ENCODE data around the gene APOM. TPM values are rescaled to one million over a fixed set of nuclear protein-coding genes. Genes with fewer than 3 reads are reported as not detected.
A peak's percentile ranks its signal among the peaks of the same experiment; 100 is the strongest.

APOM gene
- total RNA-seq, 1 donor: 3.8 TPM

- no peak for DNase-seq (ENCODE audit: low read depth in 2 of 3, low spot score in 2 of 3)
Observed at GRCh38 chr6:31701666-31702404, 46.1 kb downstream of the APOM start.

- peak in 1 of 3 donors; percentile 52 for DNase-seq (ENCODE audit: low read depth in 2 of 3, low spot score in 2 of 3)
Observed at GRCh38 chr6:31702405-31702818, 46.7 kb downstream of the APOM start.

- DNase-seq (ENCODE audit: low read depth in 2 of 3, low spot score in 2 of 3): peak; percentile 88 to 99 (median 98)
Observed at GRCh38 chr6:31702819-31703716, 47.4 kb downstream of the APOM start, which contains the start of gene ABHD16A. TSS of gene ABHD16A (minus strand) at chr6:31703324. CDS start at chr6:31703281, 43 bp downstream.

- no peak for DNase-seq (ENCODE audit: low read depth in 2 of 3, low spot score in 2 of 3)
Observed at GRCh38 chr6:31705931-31706330, 50.2 kb downstream of the APOM start.

GRCh38 chr6:31706599-31706998 is 50.9 kb downstream of the APOM start, which contains the start of gene LY6G6F:
TSS of gene LY6G6F (plus strand) at chr6:31706866. CDS start at chr6:31706907, 41 bp downstream.
- DNase-seq (ENCODE audit: low read depth in 2 of 3, low spot score in 2 of 3): no peak

GRCh38 chr6:31707701-31708100 is 52.0 kb downstream of the APOM start:
- no peak for DNase-seq (ENCODE audit: low read depth in 2 of 3, low spot score in 2 of 3)

Small RNA genes within 50 kb of the gene (small RNA-seq; reads per million reads assigned to genes)
- gene MIR4646: not detected
- gene MIR6832: not detected
- not detected for gene RF00019
- 38.3 reads per million, percentile 96 among the genes with 10 or more reads in this experiment for gene SNORA38
- not detected for gene UQCRHP1

Other genes starting within 250 kb of the APOM start
- gene MICB, start 157.7 kb upstream of the APOM start, total RNA-seq: 15.1 TPM
- not detected for gene MCCD1, start 126.9 kb upstream of the APOM start, total RNA-seq
- gene DDX39B, start 113.9 kb upstream of the APOM start, total RNA-seq: 571 TPM
- gene ATP6V1G2, start 109.3 kb upstream of the APOM start, total RNA-seq: 1.1 TPM
- 33.7 TPM for gene NFKBIL1, start 108.3 kb upstream of the APOM start, total RNA-seq
- gene LTA, start 83.6 kb upstream of the APOM start, total RNA-seq: under 0.01 TPM
- 0.27 TPM for gene TNF, start 80.3 kb upstream of the APOM start, total RNA-seq
- gene LTB, start 73.5 kb upstream of the APOM start, total RNA-seq: 31.0 TPM
- gene LST1, start 69.6 kb upstream of the APOM start, total RNA-seq: 74.9 TPM
- gene NCR3, start 62.9 kb upstream of the APOM start, total RNA-seq: 0.27 TPM
- 66.8 TPM for gene AIF1, start 40.7 kb upstream of the APOM start, total RNA-seq
- gene PRRC2A, start 35.2 kb upstream of the APOM start, total RNA-seq: 117 TPM
- gene BAG6, start 3.2 kb upstream of the APOM start, total RNA-seq: 172 TPM
- 19.1 TPM for gene C6orf47, start 4.9 kb downstream of the APOM start, total RNA-seq
- 16.2 TPM for gene GPANK1, start 9.1 kb downstream of the APOM start, total RNA-seq
- gene CSNK2B, start 10.2 kb downstream of the APOM start, total RNA-seq: 232 TPM
- 7.8 TPM for gene LY6G5B, start 14.1 kb downstream of the APOM start, total RNA-seq
- 3.5 TPM for gene LY6G5C, start 25.2 kb downstream of the APOM start, total RNA-seq
- gene ABHD16A, start 47.4 kb downstream of the APOM start, total RNA-seq: 75.4 TPM
- gene LY6G6F, start 51.0 kb downstream of the APOM start, total RNA-seq: 0.54 TPM
- gene LY6G6D, start 59.5 kb downstream of the APOM start, total RNA-seq: 1.6 TPM
- gene LY6G6C, start 65.9 kb downstream of the APOM start, total RNA-seq: 0.54 TPM
- gene MPIG6B, start 67.5 kb downstream of the APOM start, total RNA-seq: 7.8 TPM
- gene DDAH2, start 73.4 kb downstream of the APOM start, total RNA-seq: 223 TPM
- gene CLIC1, start 80.6 kb downstream of the APOM start, total RNA-seq: 794 TPM
- 32.3 TPM for gene MSH5, start 84.1 kb downstream of the APOM start, total RNA-seq
- 0.27 TPM for gene SAPCD1, start 106.8 kb downstream of the APOM start, total RNA-seq
- gene VWA7, start 121.4 kb downstream of the APOM start, total RNA-seq: 2.4 TPM
- gene VARS1, start 139.9 kb downstream of the APOM start, total RNA-seq: 52.0 TPM
- 70.6 TPM for gene LSM2, start 151.1 kb downstream of the APOM start, total RNA-seq
- gene HSPA1L, start 159.4 kb downstream of the APOM start, total RNA-seq: 1.9 TPM
- gene HSPA1A, start 159.6 kb downstream of the APOM start, total RNA-seq: 358 TPM
- 303 TPM for gene HSPA1B, start 171.8 kb downstream of the APOM start, total RNA-seq
- 51.7 TPM for gene NEU1, start 206.9 kb downstream of the APOM start, total RNA-seq
- gene SLC44A4, start 223.1 kb downstream of the APOM start, total RNA-seq: 0.81 TPM
- gene EHMT2, start 241.8 kb downstream of the APOM start, total RNA-seq: 128 TPM
- gene ZBTB12, start 246.2 kb downstream of the APOM start, total RNA-seq: 8.9 TPM